Ovary (tissue), 3 donors: ENCODE results near the gene NPTN.

Experiments
- CTCF ChIP-seq, 3 donors: fragments of 450-650 bp in 2 of 3; fragments of 200-600 bp in 1 of 3; IDR thresholded peaks; one replicate each; pipeline versions ENCODE4 v1.5.1 to v1.8.0; 2016 to 2022; ENCODE audit warnings: antibody characterized with exemption in 3 of 3, mild to moderate bottlenecking in 1 of 3
- POLR2A ChIP-seq: fragments of 450-650 bp; IDR thresholded peaks from one replicate; pipeline ENCODE4 v1.6.1; 2017; ENCODE audit warnings: antibody characterized with exemption, mild to moderate bottlenecking, moderate library complexity
- donor health status: DM: no; HTN: no; CAD: no.

- no peak for TF ChIP-seq CTCF (IDR thresholded peaks at IDR 0.05)
- TF ChIP-seq POLR2A, result no peak
These were observed 4.0 kb downstream of the NPTN start for GRCh38 chr15:73628976-73629797.
